K562 (cell line): ENCODE data around the gene ANKFN1. TPM values are rescaled to one million over a fixed set of nuclear protein-coding genes. Genes with fewer than 3 reads are reported as not detected.

Experiments used
- FOXA1 ChIP-seq: fragments of 450-650 bp; IDR thresholded peaks from 2 replicates; pipeline ENCODE4 v1.6.1; 2016; ENCODE audit warnings: mild to moderate bottlenecking, borderline replicate concordance
- HDAC6 ChIP-seq: IDR thresholded peaks from 2 replicates; pipeline ENCODE4 v1.6.1; 2012; ENCODE audit warnings: low read depth, mild to moderate bottlenecking, control low read depth, inconsistent platforms, low read length, moderate library complexity
- HNRNPUL1 ChIP-seq: fragments of 200-400 bp; formaldehyde crosslinking; IDR thresholded peaks from 2 replicates; pipeline ENCODE4 v1.6.1; 2017; ENCODE audit warnings: low read length
- PCBP2 ChIP-seq: fragments of 200-400 bp; formaldehyde crosslinking; IDR thresholded peaks from 2 replicates; pipeline ENCODE4 v1.6.1; 2018; ENCODE audit warnings: low read length, low read depth, mild to moderate bottlenecking, moderate library complexity; ENCODE audit not compliant: poor library complexity, severe bottlenecking
- ZNF57 ChIP-seq: fragments of 450-650 bp; formaldehyde crosslinking; IDR thresholded peaks from 2 replicates; pipeline ENCODE4 v1.4.0; 2020; ENCODE audit warnings: mild to moderate bottlenecking, moderate library complexity
- ZNF644 ChIP-seq: fragments of 200-800 bp; sonication (Bioruptor generic); IDR thresholded peaks from 2 replicates; pipeline ENCODE4 v1.6.1; 2016; ENCODE audit warnings: low read depth, missing genetic modification characterization, missing compliant biosample characterization
- polyA plus RNA-seq, 8 experiments: library from polyadenylated mRNA; depleted of rRNA in 4 of 8; stranded (reverse) in 5 of 8; unstranded in 3 of 8; fragments of >200 nt; fragmentation: Nextera tagmentation in 2 of 8; fragmentation: Illumina TruSeq in 1 of 8; extraction: Ambion mirVana in 2 of 8; extraction: Trizol in 1 of 8; gene quantifications; 2 replicates each; pipeline versions ENCODE4 v1.2.1 to v1.2.3, GENCODE V29; 2011 to 2014; ENCODE audit warnings: inconsistent platforms in 1 of 8, missing spikeins in 1 of 8
- total RNA-seq, 7 experiments: library from RNA; depleted of rRNA in 6 of 7; stranded (reverse); fragments of >200 nt in 6 of 7; fragmentation: Illumina TruSeq in 2 of 7; extraction: Trizol in 2 of 7; gene quantifications; 2 replicates each; pipeline versions ENCODE4 v1.2.1 to v1.2.3, GENCODE V29; 2011 to 2021; ENCODE audit warnings: low replicate concordance in 1 of 7
- TF ChIP-seq, protein P1 (sequence below): fragments of 450-650 bp; formaldehyde crosslinking; IDR thresholded peaks from 2 replicates; pipeline ENCODE4 v1.4.0; 2022; ENCODE audit warnings: missing genetic modification characterization
- TF ChIP-seq, protein P2 (sequence below): fragments of 450-650 bp; formaldehyde crosslinking; IDR thresholded peaks from 2 replicates; pipeline ENCODE4 v1.4.0; 2020; ENCODE audit warnings: mild to moderate bottlenecking, moderate library complexity
- TF ChIP-seq, protein P3 (sequence below): fragments of 450-650 bp; IDR thresholded peaks from 2 replicates; pipeline ENCODE4 v1.6.1; 2016; ENCODE audit warnings: low read depth
- TF ChIP-seq, protein P4 (sequence below): fragments of 450-650 bp; IDR thresholded peaks from 2 replicates; pipeline ENCODE4 v1.6.1; 2017; ENCODE audit warnings: antibody characterized with exemption

The ANKFN1 gene
- total and polyA plus RNA-seq, 9 of the 15 experiments (the other 6 are each of a cell fraction or from before 2014, with no cell fraction given) = 0.04 to 0.39 (median 0.15) TPM; not detected in 1

DNA sequence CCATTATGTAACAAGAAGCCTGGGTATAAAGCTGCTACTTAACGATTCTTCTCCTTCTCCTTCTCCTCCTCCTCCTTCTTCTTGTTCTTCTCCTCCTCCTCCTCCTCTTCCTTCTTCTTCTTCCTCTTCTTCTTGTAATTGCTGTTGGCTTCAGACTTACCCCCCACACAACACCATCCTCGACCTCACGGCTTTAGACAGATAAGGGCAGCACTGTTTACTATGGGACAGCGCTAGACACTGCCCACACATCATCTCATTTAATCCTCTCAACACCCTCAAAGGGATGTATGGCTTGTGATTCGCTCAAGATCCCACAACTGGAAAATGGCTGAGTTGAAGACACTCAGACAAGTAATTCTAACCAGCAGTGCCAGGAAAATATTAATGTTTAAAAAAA, 379.7 kb downstream of the ANKFN1 start (continued):
- TF ChIP-seq PCBP2 (no peak), ZNF644 (no peak), HDAC6 (no peak), ZNF57 (CRISPR knock-in tag) (no peak), FOXA1 (no peak), HNRNPUL1 (no peak)
- TF ChIP-seq, protein P1, sequence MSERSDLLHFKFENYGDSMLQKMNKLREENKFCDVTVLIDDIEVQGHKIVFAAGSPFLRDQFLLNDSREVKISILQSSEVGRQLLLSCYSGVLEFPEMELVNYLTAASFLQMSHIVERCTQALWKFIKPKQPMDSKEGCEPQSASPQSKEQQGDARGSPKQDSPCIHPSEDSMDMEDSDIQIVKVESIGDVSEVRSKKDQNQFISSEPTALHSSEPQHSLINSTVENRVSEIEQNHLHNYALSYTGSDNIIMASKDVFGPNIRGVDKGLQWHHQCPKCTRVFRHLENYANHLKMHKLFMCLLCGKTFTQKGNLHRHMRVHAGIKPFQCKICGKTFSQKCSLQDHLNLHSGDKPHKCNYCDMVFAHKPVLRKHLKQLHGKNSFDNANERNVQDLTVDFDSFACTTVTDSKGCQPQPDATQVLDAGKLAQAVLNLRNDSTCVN = no peak
- TF ChIP-seq, protein P2, sequence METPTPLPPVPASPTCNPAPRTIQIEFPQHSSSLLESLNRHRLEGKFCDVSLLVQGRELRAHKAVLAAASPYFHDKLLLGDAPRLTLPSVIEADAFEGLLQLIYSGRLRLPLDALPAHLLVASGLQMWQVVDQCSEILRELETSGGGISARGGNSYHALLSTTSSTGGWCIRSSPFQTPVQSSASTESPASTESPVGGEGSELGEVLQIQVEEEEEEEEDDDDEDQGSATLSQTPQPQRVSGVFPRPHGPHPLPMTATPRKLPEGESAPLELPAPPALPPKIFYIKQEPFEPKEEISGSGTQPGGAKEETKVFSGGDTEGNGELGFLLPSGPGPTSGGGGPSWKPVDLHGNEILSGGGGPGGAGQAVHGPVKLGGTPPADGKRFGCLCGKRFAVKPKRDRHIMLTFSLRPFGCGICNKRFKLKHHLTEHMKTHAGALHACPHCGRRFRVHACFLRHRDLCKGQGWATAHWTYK (CRISPR knock-in tag) = no peak
- TF ChIP-seq, protein P3, sequence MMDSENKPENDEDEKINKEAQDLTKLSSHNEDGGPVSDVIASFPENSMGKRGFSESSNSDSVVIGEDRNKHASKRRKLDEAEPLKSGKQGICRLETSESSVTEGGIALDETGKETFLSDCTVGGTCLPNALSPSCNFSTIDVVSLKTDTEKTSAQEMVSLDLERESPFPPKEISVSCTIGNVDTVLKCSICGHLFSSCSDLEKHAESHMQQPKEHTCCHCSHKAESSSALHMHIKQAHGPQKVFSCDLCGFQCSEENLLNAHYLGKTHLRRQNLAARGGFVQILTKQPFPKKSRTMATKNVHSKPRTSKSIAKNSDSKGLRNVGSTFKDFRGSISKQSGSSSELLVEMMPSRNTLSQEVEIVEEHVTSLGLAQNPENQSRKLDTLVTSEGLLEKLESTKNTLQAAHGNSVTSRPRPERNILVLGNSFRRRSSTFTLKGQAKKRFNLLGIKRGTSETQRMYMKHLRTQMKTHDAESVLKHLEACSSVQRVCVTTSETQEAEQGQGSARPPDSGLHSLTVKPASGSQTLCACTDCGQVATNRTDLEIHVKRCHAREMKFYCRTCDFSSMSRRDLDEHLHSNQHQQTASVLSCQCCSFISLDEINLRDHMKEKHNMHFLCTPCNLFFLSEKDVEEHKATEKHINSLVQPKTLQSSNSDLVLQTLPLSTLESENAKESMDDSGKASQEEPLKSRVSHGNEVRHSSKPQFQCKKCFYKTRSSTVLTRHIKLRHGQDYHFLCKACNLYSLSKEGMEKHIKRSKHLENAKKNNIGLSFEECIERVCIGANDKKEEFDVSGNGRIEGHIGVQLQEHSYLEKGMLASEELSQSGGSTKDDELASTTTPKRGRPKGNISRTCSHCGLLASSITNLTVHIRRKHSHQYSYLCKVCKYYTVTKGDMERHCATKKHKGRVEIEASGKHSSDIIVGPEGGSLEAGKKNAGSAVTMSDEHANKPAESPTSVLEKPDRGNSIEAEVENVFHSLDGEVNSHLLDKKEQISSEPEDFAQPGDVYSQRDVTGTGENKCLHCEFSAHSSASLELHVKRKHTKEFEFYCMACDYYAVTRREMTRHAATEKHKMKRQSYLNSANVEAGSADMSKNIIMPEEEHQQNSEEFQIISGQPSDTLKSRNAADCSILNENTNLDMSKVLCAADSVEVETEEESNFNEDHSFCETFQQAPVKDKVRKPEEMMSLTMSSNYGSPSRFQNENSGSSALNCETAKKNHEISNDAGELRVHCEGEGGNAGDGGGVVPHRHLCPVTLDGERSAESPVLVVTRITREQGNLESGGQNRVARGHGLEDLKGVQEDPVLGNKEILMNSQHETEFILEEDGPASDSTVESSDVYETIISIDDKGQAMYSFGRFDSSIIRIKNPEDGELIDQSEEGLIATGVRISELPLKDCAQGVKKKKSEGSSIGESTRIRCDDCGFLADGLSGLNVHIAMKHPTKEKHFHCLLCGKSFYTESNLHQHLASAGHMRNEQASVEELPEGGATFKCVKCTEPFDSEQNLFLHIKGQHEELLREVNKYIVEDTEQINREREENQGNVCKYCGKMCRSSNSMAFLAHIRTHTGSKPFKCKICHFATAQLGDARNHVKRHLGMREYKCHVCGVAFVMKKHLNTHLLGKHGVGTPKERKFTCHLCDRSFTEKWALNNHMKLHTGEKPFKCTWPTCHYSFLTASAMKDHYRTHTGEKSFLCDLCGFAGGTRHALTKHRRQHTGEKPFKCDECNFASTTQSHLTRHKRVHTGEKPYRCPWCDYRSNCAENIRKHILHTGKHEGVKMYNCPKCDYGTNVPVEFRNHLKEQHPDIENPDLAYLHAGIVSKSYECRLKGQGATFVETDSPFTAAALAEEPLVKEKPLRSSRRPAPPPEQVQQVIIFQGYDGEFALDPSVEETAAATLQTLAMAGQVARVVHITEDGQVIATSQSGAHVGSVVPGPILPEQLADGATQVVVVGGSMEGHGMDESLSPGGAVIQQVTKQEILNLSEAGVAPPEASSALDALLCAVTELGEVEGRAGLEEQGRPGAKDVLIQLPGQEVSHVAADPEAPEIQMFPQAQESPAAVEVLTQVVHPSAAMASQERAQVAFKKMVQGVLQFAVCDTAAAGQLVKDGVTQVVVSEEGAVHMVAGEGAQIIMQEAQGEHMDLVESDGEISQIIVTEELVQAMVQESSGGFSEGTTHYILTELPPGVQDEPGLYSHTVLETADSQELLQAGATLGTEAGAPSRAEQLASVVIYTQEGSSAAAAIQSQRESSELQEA = no peak
- TF ChIP-seq, protein P4, sequence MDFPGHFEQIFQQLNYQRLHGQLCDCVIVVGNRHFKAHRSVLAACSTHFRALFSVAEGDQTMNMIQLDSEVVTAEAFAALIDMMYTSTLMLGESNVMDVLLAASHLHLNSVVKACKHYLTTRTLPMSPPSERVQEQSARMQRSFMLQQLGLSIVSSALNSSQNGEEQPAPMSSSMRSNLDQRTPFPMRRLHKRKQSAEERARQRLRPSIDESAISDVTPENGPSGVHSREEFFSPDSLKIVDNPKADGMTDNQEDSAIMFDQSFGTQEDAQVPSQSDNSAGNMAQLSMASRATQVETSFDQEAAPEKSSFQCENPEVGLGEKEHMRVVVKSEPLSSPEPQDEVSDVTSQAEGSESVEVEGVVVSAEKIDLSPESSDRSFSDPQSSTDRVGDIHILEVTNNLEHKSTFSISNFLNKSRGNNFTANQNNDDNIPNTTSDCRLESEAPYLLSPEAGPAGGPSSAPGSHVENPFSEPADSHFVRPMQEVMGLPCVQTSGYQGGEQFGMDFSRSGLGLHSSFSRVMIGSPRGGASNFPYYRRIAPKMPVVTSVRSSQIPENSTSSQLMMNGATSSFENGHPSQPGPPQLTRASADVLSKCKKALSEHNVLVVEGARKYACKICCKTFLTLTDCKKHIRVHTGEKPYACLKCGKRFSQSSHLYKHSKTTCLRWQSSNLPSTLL = no peak
